Lower leg skin (tissue), 4 donors: Measurements from ENCODE around the gene ALPL. TPM values are rescaled to one million over a fixed set of nuclear protein-coding genes. Genes with fewer than 3 reads are reported as not detected.

Experiments
- DNase-seq, 2 donors: peaks; one replicate each; pipeline ENCODE4 v3.0.0-alpha.2; 2019; ENCODE audit warnings: low spot score in 2 of 2
- H3K4me3 ChIP-seq: fragments of 200-600 bp; sonication (generic); 2 replicates; pipeline ENCODE4 v1.5.1; 2017; ENCODE audit warnings: mild to moderate bottlenecking, low read depth; ENCODE audit not compliant: poor library complexity, severe bottlenecking
- POLR2A ChIP-seq, 2 donors: fragments of 450-650 bp; IDR thresholded peaks; one replicate each; pipeline ENCODE4 v1.6.1; 2016 to 2017; ENCODE audit warnings: antibody characterized with exemption in 2 of 2, mild to moderate bottlenecking in 1 of 2, moderate library complexity in 1 of 2
- WGBS, 2 donors: methylation state at CpG; one replicate each; pipeline ENCODE4 v1.1.5; 2018; 5-methylcytosine and 5-hydroxymethylcytosine counted together
- intact Hi-C: fragments of 100-400 bp; cut with DNase I; formaldehyde crosslinking; loops from one replicate; pipeline ENCODE4 v1.15.0; 2023; ENCODE audit warnings: low total_unique reads
- total RNA-seq, 4 donors: library from RNA; depleted of rRNA; stranded (reverse); fragments of >200 nt; gene quantifications; one replicate each; pipeline ENCODE4 v1.1.0, GENCODE V29; 2016
- TF ChIP-seq, protein P1 (sequence below), 3 donors: fragments of 450-650 bp; IDR thresholded peaks; one replicate each; pipeline ENCODE4 v1.5.1; 2016; ENCODE audit warnings: antibody characterized with exemption in 3 of 3, mild to moderate bottlenecking in 3 of 3, moderate library complexity in 2 of 3

ALPL gene
- total RNA-seq, 4 donors from 2014 or later = 1.3 to 7.7 (median 2.2) TPM

- DNase-seq = peak; percentile 48 to 90
- no peak for TF ChIP-seq POLR2A (IDR thresholded peaks at IDR 0.05)
- TF ChIP-seq, protein P1, sequence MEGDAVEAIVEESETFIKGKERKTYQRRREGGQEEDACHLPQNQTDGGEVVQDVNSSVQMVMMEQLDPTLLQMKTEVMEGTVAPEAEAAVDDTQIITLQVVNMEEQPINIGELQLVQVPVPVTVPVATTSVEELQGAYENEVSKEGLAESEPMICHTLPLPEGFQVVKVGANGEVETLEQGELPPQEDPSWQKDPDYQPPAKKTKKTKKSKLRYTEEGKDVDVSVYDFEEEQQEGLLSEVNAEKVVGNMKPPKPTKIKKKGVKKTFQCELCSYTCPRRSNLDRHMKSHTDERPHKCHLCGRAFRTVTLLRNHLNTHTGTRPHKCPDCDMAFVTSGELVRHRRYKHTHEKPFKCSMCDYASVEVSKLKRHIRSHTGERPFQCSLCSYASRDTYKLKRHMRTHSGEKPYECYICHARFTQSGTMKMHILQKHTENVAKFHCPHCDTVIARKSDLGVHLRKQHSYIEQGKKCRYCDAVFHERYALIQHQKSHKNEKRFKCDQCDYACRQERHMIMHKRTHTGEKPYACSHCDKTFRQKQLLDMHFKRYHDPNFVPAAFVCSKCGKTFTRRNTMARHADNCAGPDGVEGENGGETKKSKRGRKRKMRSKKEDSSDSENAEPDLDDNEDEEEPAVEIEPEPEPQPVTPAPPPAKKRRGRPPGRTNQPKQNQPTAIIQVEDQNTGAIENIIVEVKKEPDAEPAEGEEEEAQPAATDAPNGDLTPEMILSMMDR (IDR thresholded peaks at IDR 0.05) = no peak
- 15 to 21% methylated on average over 9 to 11 of the region's 11 CpGs for WGBS, 2 donors
- intact Hi-C loops = no loop called here
- no peak overlapping the region for H3K4me3 ChIP-seq
Measured at GRCh38 chr1:21573971-21574465, 64.8 kb downstream of the ALPL start.

- WGBS, 2 donors = 15 to 29% methylated on average over 13 to 26 of the region's 31 CpGs
- no peak overlapping the region for H3K4me3 ChIP-seq
- intact Hi-C loops = no loop called here
Measured at GRCh38 chr1:21574466-21575151, 65.4 kb downstream of the ALPL start.

DNA sequence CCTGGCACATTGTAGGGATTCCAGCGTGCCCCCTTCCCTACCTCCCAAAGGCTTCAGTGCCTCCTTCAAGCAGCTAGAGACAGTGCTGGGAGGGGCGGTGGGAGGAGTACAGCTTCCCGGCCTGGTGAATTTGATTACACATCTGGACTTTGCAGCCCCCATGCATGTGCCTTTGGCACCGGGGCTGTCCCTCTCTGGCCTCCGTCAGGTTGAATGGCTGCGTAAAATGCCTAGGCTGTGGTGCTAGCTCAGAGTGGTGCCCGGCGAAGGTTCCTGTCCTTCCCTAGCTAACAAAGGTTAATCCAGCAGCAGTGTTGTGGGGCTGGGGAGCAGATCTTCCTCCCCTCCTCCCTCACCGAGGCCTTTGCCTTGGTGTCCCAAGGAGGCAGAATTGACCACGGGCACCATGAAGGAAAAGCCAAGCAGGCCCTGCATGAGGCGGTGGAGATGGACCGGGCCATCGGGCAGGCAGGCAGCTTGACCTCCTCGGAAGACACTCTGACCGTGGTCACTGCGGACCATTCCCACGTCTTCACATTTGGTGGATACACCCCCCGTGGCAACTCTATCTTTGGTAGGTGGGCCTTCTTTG lies 66.2 kb downstream of the ALPL start:
- DNase-seq = no peak
- WGBS, 2 donors = 87 to 93% methylated on average over 17 to 18 of the region's 18 CpGs
- TF ChIP-seq, protein P1 (IDR thresholded peaks at IDR 0.05) = no peak
- TF ChIP-seq POLR2A (IDR thresholded peaks at IDR 0.05) = no peak
- H3K4me3 ChIP-seq = no peak overlapping the region
- intact Hi-C loops = no loop called here

More at GRCh38 chr1:21574466-21575151, 65.4 kb downstream of the ALPL start:
- TF ChIP-seq POLR2A (IDR thresholded peaks at IDR 0.05) = no peak
- TF ChIP-seq, protein P1 (IDR thresholded peaks at IDR 0.05) = no peak
- peak in 1 of 2 donors; percentile 87 for DNase-seq

GRCh38 chr1:21576031-21576797 lies 67.0 kb downstream of the ALPL start:
- no peak for DNase-seq
- no peak for TF ChIP-seq POLR2A (IDR thresholded peaks at IDR 0.05)
- TF ChIP-seq, protein P1 (IDR thresholded peaks at IDR 0.05) = no peak
- intact Hi-C loops = no loop called here
- no peak overlapping the region for H3K4me3 ChIP-seq
- 88 to 96% methylated on average over 7 of the region's 7 CpGs for WGBS, 2 donors

DNA sequence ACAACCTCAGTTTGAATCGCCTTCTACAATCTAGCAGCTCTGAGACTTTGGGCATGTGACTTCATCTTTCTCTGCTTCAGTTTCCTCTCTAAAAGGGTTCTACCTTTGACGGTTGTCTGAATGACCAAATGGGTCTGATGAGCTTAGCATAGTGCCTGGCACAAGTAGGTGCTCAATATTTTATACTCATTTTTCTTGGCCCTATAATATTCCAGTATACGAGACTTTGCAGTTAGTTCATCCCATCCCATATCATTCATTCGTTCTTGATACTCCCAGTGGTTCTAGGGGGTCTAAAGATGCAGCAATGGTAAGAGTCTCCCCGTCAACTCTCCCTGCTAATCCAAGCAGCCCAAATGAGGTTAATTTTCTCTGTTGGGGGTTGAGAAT lies 67.6 kb downstream of the ALPL start:
- no peak overlapping the region for H3K4me3 ChIP-seq
- TF ChIP-seq, protein P1 (IDR thresholded peaks at IDR 0.05) = no peak
- no peak for TF ChIP-seq POLR2A (IDR thresholded peaks at IDR 0.05)
- WGBS, 2 donors = 92 to 94% methylated on average over 5 of the region's 5 CpGs
- intact Hi-C loops = no loop called here
- no peak for DNase-seq
